GM23338 (cell line): Measurements from ENCODE around the gene RNF223. TPM values are rescaled to one million over a fixed set of nuclear protein-coding genes. Genes with fewer than 3 reads are reported as not detected.

Experiments
- ATAC-seq: fragments of 200-7000 bp; cut with Tn5 transposase; 3 replicates; pipeline ENCODE4 v1.9.1; 2020
- DNase-seq: peaks from one replicate; pipeline ENCODE4 v3.0.0-alpha.2; 2015; ENCODE audit warnings: low spot score
- H2AFZ ChIP-seq: fragments of 200-600 bp; sonication (generic); 2 replicates; pipeline ENCODE4 v1.8.0; 2016; ENCODE audit warnings: antibody characterized with exemption, mild to moderate bottlenecking, moderate library complexity
- H3F3A ChIP-seq: fragments of 200-600 bp; sonication (generic); replicated peaks from 2 replicates; pipeline ENCODE4 v1.8.0; 2017; ENCODE audit warnings: antibody characterized with exemption, mixed run types, low read depth
- H3K27ac ChIP-seq: fragments of 200-600 bp; sonication (generic); 2 replicates; pipeline ENCODE4 v1.6.1; 2016; ENCODE audit warnings: low read depth
- H3K27me3 ChIP-seq: fragments of 200-600 bp; sonication (generic); 2 replicates; pipeline ENCODE4 v1.8.0; 2016; ENCODE audit warnings: mild to moderate bottlenecking, mixed run types, moderate library complexity; ENCODE audit not compliant: insufficient read depth
- H3K36me3 ChIP-seq: fragments of 200-600 bp; sonication (generic); 2 replicates; pipeline ENCODE4 v1.8.0; 2016; ENCODE audit warnings: mild to moderate bottlenecking; ENCODE audit not compliant: insufficient read depth
- H3K4me1 ChIP-seq: fragments of 200-600 bp; sonication (generic); 2 replicates; pipeline ENCODE4 v1.8.0; 2016; ENCODE audit warnings: mild to moderate bottlenecking, moderate library complexity; ENCODE audit not compliant: insufficient read depth
- H3K4me2 ChIP-seq: fragments of 200-600 bp; sonication (generic); 2 replicates; pipeline ENCODE4 v1.7.1; 2017; ENCODE audit warnings: mixed run types
- H3K4me3 ChIP-seq: fragments of 200-600 bp; sonication (generic); 2 replicates; pipeline ENCODE4 v1.6.1; 2016; ENCODE audit warnings: mixed run types
- H3K79me2 ChIP-seq: fragments of 200-600 bp; sonication (generic); replicated peaks from 2 replicates; pipeline ENCODE4 v1.8.0; 2017; ENCODE audit warnings: mild to moderate bottlenecking; ENCODE audit not compliant: insufficient read depth
- H3K9me2 ChIP-seq: fragments of 200-600 bp; sonication (generic); 2 replicates; pipeline ENCODE4 v1.8.0; 2017; ENCODE audit not compliant: insufficient read depth
- H4K20me1 ChIP-seq: fragments of 200-600 bp; sonication (generic); replicated peaks from 2 replicates; pipeline ENCODE4 v1.8.0; 2017; ENCODE audit warnings: mild to moderate bottlenecking; ENCODE audit not compliant: insufficient read depth
- H3K27ac Mint-ChIP-seq: 2 replicates; pipeline ENCODE4 v1.8.0; 2020; ENCODE audit warnings: inconsistent platforms, mild to moderate bottlenecking, moderate library complexity, mixed read lengths
- H3K27me3 Mint-ChIP-seq: 3 replicates; pipeline ENCODE4 v1.8.0; 2022; ENCODE audit warnings: low read depth, mild to moderate bottlenecking, moderate library complexity, mixed read lengths, inconsistent platforms; ENCODE audit not compliant: insufficient read depth, poor library complexity
- H3K36me3 Mint-ChIP-seq: 3 replicates; pipeline ENCODE4 v1.8.0; 2021; ENCODE audit warnings: low read depth, mild to moderate bottlenecking, inconsistent platforms, moderate library complexity, mixed read lengths
- H3K4me1 Mint-ChIP-seq: 3 replicates; pipeline ENCODE4 v1.8.0; 2020; ENCODE audit warnings: mild to moderate bottlenecking, inconsistent platforms, mixed read lengths
- H3K4me3 Mint-ChIP-seq: 3 replicates; pipeline ENCODE4 v1.8.0; 2021; ENCODE audit warnings: moderate library complexity, mild to moderate bottlenecking, inconsistent platforms, mixed read lengths
- H3K9me3 Mint-ChIP-seq: 3 replicates; pipeline ENCODE4 v1.8.0; 2020; ENCODE audit warnings: moderate library complexity, mild to moderate bottlenecking, inconsistent platforms, mixed read lengths
- EZH2 ChIP-seq: fragments of 200-600 bp; sonication (generic); IDR thresholded peaks from one replicate; pipeline ENCODE4 v1.8.0; 2017; ENCODE audit warnings: antibody characterized with exemption, mild to moderate bottlenecking, low read depth; ENCODE audit not compliant: unreplicated experiment
- NANOG ChIP-seq: IDR thresholded peaks from 2 replicates; pipeline ENCODE4 v1.6.1; 2016; ENCODE audit warnings: antibody characterized with exemption, borderline replicate concordance
- STAT1 ChIP-seq: IDR thresholded peaks from one replicate; pipeline ENCODE4 v1.6.1; 2016; ENCODE audit warnings: antibody characterized with exemption; ENCODE audit not compliant: unreplicated experiment
- ZNF462 ChIP-seq: fragments of 250-450 bp; sonication (Bioruptor Pico); IDR thresholded peaks from 2 replicates; pipeline ENCODE4 v1.5.0; 2020; ENCODE audit warnings: mild to moderate bottlenecking, moderate library complexity
- polyA plus RNA-seq: library from polyadenylated mRNA; unstranded; fragments of >200 nt; fragmentation: Nextera tagmentation; extraction: Ambion mirVana; gene quantifications from 2 replicates; pipeline ENCODE4 v1.2.1, GENCODE V29; 2016
- total RNA-seq: library from RNA; depleted of rRNA; stranded (reverse); fragments of >200 nt; shearing (Covaris generic); gene quantifications from 2 replicates; pipeline ENCODE4 v1.2.3, GENCODE V29; 2014

Gene RNF223
- total and polyA plus RNA-seq, 2 experiments from 2014 or later, result not detected

DNA sequence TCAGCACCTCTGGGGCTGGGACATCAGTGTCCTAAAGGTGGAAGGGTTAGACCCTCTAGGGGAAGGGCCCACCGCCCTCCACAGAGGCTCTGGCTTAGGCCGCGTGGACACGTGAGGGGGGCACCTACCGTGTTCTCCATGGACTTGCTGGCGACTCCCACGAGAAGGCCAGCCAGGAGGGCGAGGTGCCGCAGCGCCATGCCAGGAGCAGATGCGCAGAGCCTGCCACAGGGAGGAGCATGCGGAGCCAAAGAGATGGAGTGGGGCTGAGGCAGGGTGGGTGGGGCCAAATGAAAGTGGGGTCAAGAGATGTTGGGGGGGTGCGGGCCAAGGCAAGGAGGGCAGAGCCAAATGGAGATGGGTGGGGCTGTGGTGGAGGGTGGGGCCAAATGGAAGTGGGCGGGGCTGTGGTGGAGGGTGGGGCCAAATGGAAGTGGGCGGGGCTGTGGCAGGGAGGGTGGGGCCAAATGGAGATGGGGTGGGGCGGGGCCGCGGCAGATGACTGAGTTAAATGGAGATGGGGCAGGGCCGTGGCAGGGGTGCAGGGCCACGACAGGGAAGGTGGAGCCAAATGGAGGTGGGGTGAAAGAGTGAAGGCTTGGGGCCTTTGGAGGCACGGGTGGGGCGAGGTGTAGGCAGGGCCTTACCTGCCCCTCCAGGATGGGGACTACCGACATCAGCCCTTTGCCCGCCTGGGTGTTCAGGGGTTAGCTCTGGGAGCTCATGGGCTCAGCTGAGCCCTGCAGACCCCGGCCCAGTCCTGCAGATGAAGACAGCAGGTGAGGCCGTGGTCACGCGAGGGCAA lies 17.4 kb upstream of the RNF223 start (continued):
- no peak for TF ChIP-seq ZNF462 (CRISPR knock-in tag)

- H3K4me3 Mint-ChIP-seq, result no peak overlapping the region
- H3K79me2 ChIP-seq, result no peaks in the 10 kb centered on the region
- H3K27ac ChIP-seq, result no peak overlapping the region
- H3K9me3 Mint-ChIP-seq, result peaks cover 16% of the 10 kb centered on the region
- H3K27me3 ChIP-seq, result no peaks in the 10 kb centered on the region; the same call in 1 of the 2 replicates
- peaks cover 12% of the 10 kb centered on the region for H3K27me3 Mint-ChIP-seq
- no peak overlapping the region for H3K4me2 ChIP-seq
- H3K9me2 ChIP-seq, result no peaks in the 10 kb centered on the region
- no peak overlapping the region for H2AFZ ChIP-seq
- H3K36me3 ChIP-seq, result no peaks in the 10 kb centered on the region
- ATAC-seq (no peak), DNase-seq (no peak)
- H3K27ac Mint-ChIP-seq, result no peak overlapping the region
- H3K4me3 ChIP-seq, result no peak overlapping the region
- no peaks in the 10 kb centered on the region for H4K20me1 ChIP-seq
- H3K36me3 Mint-ChIP-seq, result peaks cover 6% of the 10 kb centered on the region; the same call in 2 of the 3 replicates
- H3K4me1 Mint-ChIP-seq, result no peaks in the 10 kb centered on the region
- H3F3A ChIP-seq, result no peaks in the 10 kb centered on the region
- no peaks in the 10 kb centered on the region for H3K4me1 ChIP-seq
- TF ChIP-seq EZH2 (no peak), ZNF462 (CRISPR knock-in tag) (no peak), NANOG (no peak), STAT1 (no peak)
Observed at GRCh38 chr1:1090424-1091343, 16.6 kb upstream of the RNF223 start.
